Stomach (tissue), 9 donors: ENCODE data around the gene ZBED4. TPM values are rescaled to one million over a fixed set of nuclear protein-coding genes. Genes with fewer than 3 reads are reported as not detected.

Source experiments
- DNase-seq, 2 donors: peaks; one replicate each; pipeline versions ENCODE4 v3.0.0 to v3.0.0-alpha.2; 2013 to 2019
- H3K27ac ChIP-seq, 5 donors: fragments of 200-600 bp in 4 of 5; sonication (generic) in 4 of 5; one replicate each; pipeline ENCODE4 v1.5.1; 2013 to 2019; ENCODE audit warnings: mild to moderate bottlenecking in 1 of 5, moderate library complexity in 1 of 5
- H3K27me3 ChIP-seq, 3 donors: fragments of 200-600 bp; sonication (generic); one replicate each; pipeline ENCODE4 v1.5.1; 2017 to 2019; ENCODE audit warnings: mixed run types in 1 of 3
- H3K36me3 ChIP-seq, 4 donors: fragments of 200-600 bp; sonication (generic); 1 replicate in 3 of 4; 2 replicates in 1 of 4; pipeline ENCODE4 v1.5.1; 2016 to 2019
- H3K4me1 ChIP-seq, 4 donors: fragments of 200-600 bp; sonication (generic); one replicate each; pipeline ENCODE4 v1.5.1; 2016 to 2019
- H3K4me3 ChIP-seq, 4 donors: fragments of 200-600 bp; sonication (generic) in 3 of 4; one replicate each; pipeline ENCODE4 v1.5.1; 2016 to 2019; ENCODE audit warnings: mild to moderate bottlenecking in 1 of 4
- H3K9me3 ChIP-seq, 4 donors: fragments of 200-600 bp; sonication (generic); one replicate each; pipeline ENCODE4 v1.5.1; 2016 to 2019
- EP300 ChIP-seq: sonication (generic); formaldehyde crosslinking; IDR thresholded peaks from one replicate; pipeline ENCODE4 v1.6.1; 2017; ENCODE audit warnings: antibody characterized with exemption
- POLR2A ChIP-seq, 4 donors: fragments of 450-650 bp; IDR thresholded peaks; one replicate each; pipeline ENCODE4 v1.6.1; 2016; ENCODE audit warnings: antibody characterized with exemption in 4 of 4, control low read depth in 2 of 4, mild to moderate bottlenecking in 1 of 4, moderate library complexity in 1 of 4
- POLR2AphosphoS5 ChIP-seq, 3 donors: sonication (generic); formaldehyde crosslinking; IDR thresholded peaks; one replicate each; pipeline ENCODE4 v1.6.1; 2016; ENCODE audit warnings: antibody characterized with exemption in 3 of 3
- WGBS, 5 donors: extraction: QIAGEN DNeasy Blood & Tissue Kit in 3 of 5; methylation state at CpG; one replicate each; pipeline versions ENCODE4 v1.1.5 to v1.1.7; 2013 to 2018; 5-methylcytosine and 5-hydroxymethylcytosine counted together
- intact Hi-C: fragments of 100-400 bp; cut with DNase I; formaldehyde crosslinking; loops from one replicate; pipeline ENCODE4 v1.15.1; 2023; ENCODE audit warnings: low total_unique reads
- polyA plus RNA-seq, 3 donors: library from polyadenylated mRNA; stranded (reverse); fragments of 200-250 nt; gene quantifications; one replicate each; pipeline ENCODE4 v1.2.3, GENCODE V29; 2013
- total RNA-seq, 5 donors: library from RNA; depleted of rRNA; stranded (reverse); fragments of >200 nt; gene quantifications; one replicate each; pipeline versions ENCODE4 v1.1.0 to v1.2.3, GENCODE V29; 2014 to 2016
- TF ChIP-seq, protein P1 (sequence below), 7 experiments: fragments of 450-650 bp in 4 of 7; fragments of 200-600 bp in 3 of 7; sonication (generic) in 3 of 7; IDR thresholded peaks; one replicate each; pipeline ENCODE4 v1.5.1; 2016 to 2019; ENCODE audit warnings: antibody characterized with exemption in 7 of 7, control low read depth in 2 of 7, mild to moderate bottlenecking in 1 of 7
- donor health status: healthy with polysubstance abuse.
- donor health status: Bipolar disorder and iron deficiency.
- donor health status: healthy.

Gene ZBED4
- total and polyA plus RNA-seq, 8 donors: 2.2 to 31.7 (median 12.2) TPM

DNA sequence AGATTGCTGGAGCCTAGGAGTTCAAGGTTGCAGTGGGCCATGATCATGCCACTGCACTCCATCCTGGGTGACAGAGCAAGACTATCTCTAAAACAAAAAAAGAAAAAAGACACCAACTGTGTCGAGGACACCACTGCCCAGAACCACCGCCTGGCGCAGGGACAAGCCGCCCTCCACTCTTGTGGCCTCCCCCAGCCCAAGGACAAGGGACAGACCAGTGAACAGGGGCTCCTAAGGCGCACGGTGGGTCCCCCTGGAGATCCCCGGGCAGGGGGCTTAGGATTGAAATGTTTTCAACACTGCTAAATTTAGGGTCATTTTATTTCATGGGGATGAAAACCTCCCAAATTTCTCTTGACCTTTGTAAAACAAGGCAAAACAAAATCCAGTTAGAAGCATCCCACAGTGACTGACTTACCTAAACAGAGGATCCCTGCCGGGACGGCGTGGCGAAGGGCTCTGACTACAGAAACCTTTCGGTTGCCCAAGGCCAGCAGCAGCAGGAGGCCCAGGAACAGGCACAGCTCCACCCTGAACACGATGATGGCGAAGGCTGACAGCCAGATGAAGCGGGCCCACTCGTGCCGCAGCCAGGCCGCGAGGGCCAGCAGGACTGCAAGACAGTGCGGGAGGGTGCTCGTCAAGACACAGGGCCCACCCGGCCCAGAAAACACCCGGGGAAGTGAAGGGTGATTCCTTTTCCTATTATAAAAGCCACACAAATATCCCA, 56.0 kb downstream of the ZBED4 start:
- Histone ChIP-seq H3K27me3 (no peaks in the 10 kb centered on the region), H3K9me3 (no peaks in the 10 kb centered on the region), H3K36me3 (peaks cover 36 to 100% (median 99%) of the 10 kb centered on the region in 4 donors), H3K4me3 (no peak overlapping the region), H3K4me1 (no peaks in the 10 kb centered on the region), H3K27ac (no peak overlapping the region)
- 94 to 96% (median 95%) methylated on average over 21 to 23 of the region's 23 CpGs for WGBS, 5 donors
- intact Hi-C loops: no loop called here
- no peak for DNase-seq
- TF ChIP-seq EP300: no peak

DNA sequence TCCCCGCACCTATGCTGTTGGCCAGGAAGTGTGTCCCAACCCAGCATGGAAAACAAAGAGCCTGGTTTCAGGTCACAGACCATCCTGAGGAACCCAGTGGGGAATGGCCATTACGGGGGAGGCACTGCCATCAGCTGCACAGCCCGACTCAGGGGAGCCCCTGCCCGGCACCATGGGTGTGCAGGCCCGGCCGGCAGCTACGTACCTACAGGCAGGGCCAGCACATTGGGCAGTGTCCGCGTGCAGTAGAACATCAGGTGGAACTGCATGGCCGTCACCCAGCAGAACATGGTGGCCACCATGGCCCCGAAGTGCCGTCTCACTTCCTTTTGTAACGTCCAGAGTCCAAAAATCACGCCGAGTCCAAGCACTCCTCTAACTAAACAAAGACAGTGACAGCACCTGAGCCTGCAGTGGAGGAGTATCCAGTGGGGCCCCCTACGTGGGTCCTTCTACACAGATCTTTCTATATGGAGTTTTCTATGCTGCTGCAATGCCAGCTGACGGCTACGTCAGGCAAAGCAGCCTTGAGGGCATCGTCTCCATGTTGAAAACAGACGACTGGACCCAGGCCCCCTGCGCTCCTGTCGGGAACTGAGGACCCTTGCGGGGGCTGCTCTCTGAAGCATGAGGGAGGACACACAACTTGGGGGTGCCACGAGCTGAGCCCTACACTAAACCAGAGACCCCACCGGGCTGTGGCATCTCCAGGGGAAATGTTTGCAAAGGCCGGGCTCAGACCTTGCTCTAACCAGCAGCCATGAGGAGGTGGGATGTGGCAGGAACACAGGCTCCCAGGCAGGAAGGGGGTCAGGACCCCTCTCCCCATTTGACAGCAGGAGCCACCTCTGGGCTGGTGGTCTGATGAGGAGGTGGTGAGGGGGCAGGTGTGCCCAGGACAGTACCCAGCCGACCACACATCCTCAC, 56.8 kb downstream of the ZBED4 start:
- Histone ChIP-seq H3K27ac (no peak overlapping the region), H3K36me3 (peaks cover 36 to 98% (median 94%) of the 10 kb centered on the region in 4 donors), H3K4me3 (no peak overlapping the region), H3K4me1 (no peaks in the 10 kb centered on the region), H3K27me3 (no peaks in the 10 kb centered on the region), H3K9me3 (no peaks in the 10 kb centered on the region)
- intact Hi-C loops: no loop called here
- 91 to 94% (median 93%) methylated on average over 19 to 27 of the region's 27 CpGs for WGBS, 5 donors
- TF ChIP-seq, protein P1, sequence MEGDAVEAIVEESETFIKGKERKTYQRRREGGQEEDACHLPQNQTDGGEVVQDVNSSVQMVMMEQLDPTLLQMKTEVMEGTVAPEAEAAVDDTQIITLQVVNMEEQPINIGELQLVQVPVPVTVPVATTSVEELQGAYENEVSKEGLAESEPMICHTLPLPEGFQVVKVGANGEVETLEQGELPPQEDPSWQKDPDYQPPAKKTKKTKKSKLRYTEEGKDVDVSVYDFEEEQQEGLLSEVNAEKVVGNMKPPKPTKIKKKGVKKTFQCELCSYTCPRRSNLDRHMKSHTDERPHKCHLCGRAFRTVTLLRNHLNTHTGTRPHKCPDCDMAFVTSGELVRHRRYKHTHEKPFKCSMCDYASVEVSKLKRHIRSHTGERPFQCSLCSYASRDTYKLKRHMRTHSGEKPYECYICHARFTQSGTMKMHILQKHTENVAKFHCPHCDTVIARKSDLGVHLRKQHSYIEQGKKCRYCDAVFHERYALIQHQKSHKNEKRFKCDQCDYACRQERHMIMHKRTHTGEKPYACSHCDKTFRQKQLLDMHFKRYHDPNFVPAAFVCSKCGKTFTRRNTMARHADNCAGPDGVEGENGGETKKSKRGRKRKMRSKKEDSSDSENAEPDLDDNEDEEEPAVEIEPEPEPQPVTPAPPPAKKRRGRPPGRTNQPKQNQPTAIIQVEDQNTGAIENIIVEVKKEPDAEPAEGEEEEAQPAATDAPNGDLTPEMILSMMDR (IDR thresholded peaks at IDR 0.05): no peak
- TF ChIP-seq POLR2A (IDR thresholded peaks at IDR 0.05): no peak
- no peak for DNase-seq

DNA sequence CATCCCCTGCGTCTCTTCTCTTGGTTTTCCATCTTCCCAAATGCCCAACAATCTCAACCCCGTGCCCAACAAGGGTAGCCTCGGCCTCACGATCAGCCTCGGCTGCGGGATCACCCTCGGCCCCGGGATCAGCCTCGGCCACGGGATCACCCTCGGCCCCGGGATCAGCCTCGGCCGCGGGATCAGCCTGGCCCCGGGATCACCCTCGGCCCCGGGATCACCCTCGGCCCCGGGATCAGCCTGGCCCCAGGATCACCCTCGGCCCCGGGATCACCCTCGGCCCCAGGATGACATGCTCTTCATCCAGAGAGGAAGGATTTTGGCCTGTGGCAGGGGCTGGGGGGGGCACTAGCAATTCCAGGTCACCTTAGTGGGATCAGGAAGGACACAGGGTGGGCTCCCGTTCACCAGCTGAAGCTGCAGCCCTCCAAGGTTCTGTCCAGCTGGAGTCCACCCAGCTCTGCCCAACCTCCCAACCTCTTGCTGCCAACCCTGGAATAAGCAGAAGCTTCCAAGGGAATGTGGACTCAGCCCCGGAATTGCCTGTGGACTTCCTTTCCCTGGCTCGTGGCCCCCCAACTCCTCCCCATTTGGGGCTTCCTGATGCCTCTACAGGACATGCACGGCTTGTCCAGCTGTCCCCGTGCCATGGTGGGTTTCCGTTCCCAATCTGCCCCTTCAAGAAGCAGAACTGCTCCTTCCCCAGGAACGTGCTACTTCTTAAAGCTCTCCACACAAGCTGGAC, 58.4 kb downstream of the ZBED4 start:
- no peak for DNase-seq
- Histone ChIP-seq H3K36me3 (peaks cover 36 to 83% (median 78%) of the 10 kb centered on the region in 4 donors), H3K4me1 (peaks cover 2 to 7% (median 6%) of the 10 kb centered on the region in 4 donors), H3K4me3 (no peak overlapping the region), H3K27ac (no peak overlapping the region), H3K27me3 (no peaks in the 10 kb centered on the region), H3K9me3 (no peaks in the 10 kb centered on the region)
- no peak for TF ChIP-seq EP300
- no peak for TF ChIP-seq POLR2A (IDR thresholded peaks at IDR 0.05)
- no peak for TF ChIP-seq POLR2AphosphoS5 (IDR thresholded peaks at IDR 0.05)
- TF ChIP-seq, protein P1 (IDR thresholded peaks at IDR 0.05): no peak
- 95 to 97% (median 96%) methylated on average over 28 to 30 of the region's 30 CpGs for WGBS, 5 donors
- intact Hi-C loops: no loop called here

DNA sequence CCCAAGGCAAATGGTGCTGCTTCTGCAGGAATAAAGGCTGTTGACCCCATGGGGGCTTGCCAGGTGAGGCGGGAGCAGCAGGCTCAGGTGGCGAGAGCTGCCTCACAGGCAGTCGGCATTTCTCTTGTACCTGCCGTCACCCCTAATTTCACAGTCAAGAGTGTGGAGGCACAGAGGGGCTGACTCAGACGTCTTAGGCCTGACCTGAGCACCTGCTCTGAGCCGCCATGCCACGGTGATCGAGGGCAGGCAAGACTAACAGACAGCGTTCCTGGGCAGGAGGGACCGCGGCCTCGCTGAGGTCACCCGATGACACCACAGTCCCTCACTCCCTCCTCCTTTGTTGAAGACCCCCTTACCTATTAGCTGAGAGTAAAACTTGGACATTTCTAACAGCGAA, 59.4 kb downstream of the ZBED4 start:
- H3K36me3 ChIP-seq: peaks cover 27 to 73% (median 68%) of the 10 kb centered on the region in 4 donors
- no peak overlapping the region for H3K4me3 ChIP-seq
- WGBS, 5 donors: 94 to 96% (median 96%) methylated on average over 14 of the region's 14 CpGs
- TF ChIP-seq POLR2A (IDR thresholded peaks at IDR 0.05) (no peak), POLR2AphosphoS5 (IDR thresholded peaks at IDR 0.05) (no peak), EP300 (no peak)
- TF ChIP-seq, protein P1 (IDR thresholded peaks at IDR 0.05): no peak
- DNase-seq: no peak
- H3K9me3 ChIP-seq: no peaks in the 10 kb centered on the region
- peaks cover 6 to 15% (median 14%) of the 10 kb centered on the region in 4 donors for H3K4me1 ChIP-seq
- no peaks in the 10 kb centered on the region for H3K27me3 ChIP-seq
- intact Hi-C loops: no loop called here
- H3K27ac ChIP-seq: no peak overlapping the region
